ENCODE results near the gene NDUFA8.

The NDUFA8 gene

GRCh38 chr9:122112238-122112637, 47.3 kb downstream of the NDUFA8 start:
- peaks cover 11% of the 10 kb centered on the region for H3K4me1 Mint-ChIP-seq
- H3K27ac Mint-ChIP-seq: no peak overlapping the region
- peaks cover 36% of the 10 kb centered on the region for H3K27me3 Mint-ChIP-seq (ENCODE audit: low read depth)
- no peak overlapping the region for H3K4me3 Mint-ChIP-seq
- TF ChIP-seq, protein P1, sequence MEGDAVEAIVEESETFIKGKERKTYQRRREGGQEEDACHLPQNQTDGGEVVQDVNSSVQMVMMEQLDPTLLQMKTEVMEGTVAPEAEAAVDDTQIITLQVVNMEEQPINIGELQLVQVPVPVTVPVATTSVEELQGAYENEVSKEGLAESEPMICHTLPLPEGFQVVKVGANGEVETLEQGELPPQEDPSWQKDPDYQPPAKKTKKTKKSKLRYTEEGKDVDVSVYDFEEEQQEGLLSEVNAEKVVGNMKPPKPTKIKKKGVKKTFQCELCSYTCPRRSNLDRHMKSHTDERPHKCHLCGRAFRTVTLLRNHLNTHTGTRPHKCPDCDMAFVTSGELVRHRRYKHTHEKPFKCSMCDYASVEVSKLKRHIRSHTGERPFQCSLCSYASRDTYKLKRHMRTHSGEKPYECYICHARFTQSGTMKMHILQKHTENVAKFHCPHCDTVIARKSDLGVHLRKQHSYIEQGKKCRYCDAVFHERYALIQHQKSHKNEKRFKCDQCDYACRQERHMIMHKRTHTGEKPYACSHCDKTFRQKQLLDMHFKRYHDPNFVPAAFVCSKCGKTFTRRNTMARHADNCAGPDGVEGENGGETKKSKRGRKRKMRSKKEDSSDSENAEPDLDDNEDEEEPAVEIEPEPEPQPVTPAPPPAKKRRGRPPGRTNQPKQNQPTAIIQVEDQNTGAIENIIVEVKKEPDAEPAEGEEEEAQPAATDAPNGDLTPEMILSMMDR (IDR thresholded peaks at IDR 0.05; ENCODE audit: unreplicated experiment in 3 of 3): no peak
- H3K36me3 Mint-ChIP-seq (ENCODE audit: low read depth): no peaks in the 10 kb centered on the region
- H3K9me3 Mint-ChIP-seq: no peaks in the 10 kb centered on the region

DNA sequence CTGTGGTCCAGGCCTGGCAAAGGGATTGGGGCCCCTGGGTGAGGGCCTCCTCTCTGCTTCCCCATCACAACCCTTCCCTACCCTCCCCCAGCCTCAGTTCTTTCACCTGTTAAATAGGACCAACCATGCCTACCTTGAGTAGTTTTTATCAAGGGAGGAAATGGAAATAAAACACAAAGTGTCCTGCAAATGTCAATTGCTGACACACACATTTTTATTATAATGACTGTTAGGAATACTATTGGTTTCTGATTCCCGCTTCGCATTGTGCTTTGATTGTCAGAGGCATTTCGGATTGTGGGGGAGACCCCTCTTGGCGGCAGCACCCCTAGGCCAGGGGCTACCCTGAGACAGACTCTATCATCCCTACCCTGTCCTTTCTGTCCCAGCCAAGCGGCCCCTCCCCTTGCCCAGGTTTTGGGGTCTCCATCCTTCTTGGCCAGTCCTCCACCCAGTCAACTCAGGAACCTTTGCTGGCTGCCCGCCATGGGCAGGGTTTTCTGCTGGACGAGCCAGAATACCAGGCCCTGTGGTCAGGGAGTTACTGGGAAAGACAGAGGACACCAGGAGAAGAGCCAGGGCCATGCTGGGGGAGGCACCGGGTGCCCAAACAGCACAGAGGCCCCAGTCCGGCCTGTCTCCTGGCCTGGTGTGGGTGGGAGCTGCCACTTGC, 48.0 kb downstream of the NDUFA8 start:
- no peaks in the 10 kb centered on the region for H3K9me3 Mint-ChIP-seq
- peaks cover 11% of the 10 kb centered on the region for H3K4me1 Mint-ChIP-seq
- peaks cover 36% of the 10 kb centered on the region for H3K27me3 Mint-ChIP-seq (ENCODE audit: low read depth)
- TF ChIP-seq, protein P1 (IDR thresholded peaks at IDR 0.05; ENCODE audit: unreplicated experiment in 3 of 3): no peak
- H3K27ac Mint-ChIP-seq: no peak overlapping the region
- no peaks in the 10 kb centered on the region for H3K36me3 Mint-ChIP-seq (ENCODE audit: low read depth)
- no peak overlapping the region for H3K4me3 Mint-ChIP-seq

DNA sequence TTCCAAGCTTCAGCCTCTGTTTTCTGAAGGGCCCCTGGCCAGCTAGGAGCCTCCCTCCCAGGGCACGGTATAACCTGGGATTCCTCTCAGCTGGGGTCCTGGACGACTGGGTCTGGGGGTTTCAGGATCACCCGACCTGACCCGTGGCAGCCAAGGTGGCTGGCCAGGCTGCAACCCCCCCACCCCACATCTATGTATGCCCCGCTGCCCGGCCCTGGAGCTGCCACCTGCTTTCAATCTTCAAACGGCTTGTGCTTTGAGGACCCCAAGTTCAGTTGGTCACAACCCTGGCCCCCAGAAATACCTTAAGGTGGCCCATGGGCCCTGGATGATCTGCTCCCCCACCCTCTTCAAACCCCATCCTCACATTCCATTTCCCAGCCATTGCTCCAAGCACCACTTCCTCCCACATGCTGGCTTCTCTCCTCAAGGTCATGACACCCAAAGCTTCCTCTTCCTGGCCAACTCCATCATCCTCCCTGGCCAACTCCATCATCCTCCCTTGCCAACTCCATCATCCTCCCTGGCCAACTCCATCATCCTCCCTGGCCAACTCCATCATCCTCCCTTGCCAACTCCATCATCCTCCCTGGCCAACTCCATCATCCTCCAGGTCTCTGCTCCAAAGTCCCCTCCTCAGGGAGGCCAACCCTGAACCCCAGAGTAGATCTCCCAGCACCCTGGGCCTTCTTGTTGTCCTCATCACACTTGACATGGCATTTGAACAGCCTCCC, 49.3 kb downstream of the NDUFA8 start:
- peaks cover 31% of the 10 kb centered on the region for H3K27me3 Mint-ChIP-seq (ENCODE audit: low read depth)
- H3K36me3 Mint-ChIP-seq (ENCODE audit: low read depth): no peaks in the 10 kb centered on the region
- H3K4me3 Mint-ChIP-seq: no peak overlapping the region
- no peaks in the 10 kb centered on the region for H3K9me3 Mint-ChIP-seq
- H3K4me1 Mint-ChIP-seq: peaks cover 5% of the 10 kb centered on the region
- TF ChIP-seq, protein P1 (IDR thresholded peaks at IDR 0.05; ENCODE audit: unreplicated experiment in 3 of 3): no peak
- H3K27ac Mint-ChIP-seq: no peak overlapping the region

- Mint-ChIP-seq H3K27me3 (ENCODE audit: low read depth) (peaks cover 26% of the 10 kb centered on the region), H3K36me3 (ENCODE audit: low read depth) (no peaks in the 10 kb centered on the region), H3K4me1 (peaks cover 5% of the 10 kb centered on the region), H3K9me3 (peaks cover 2% of the 10 kb centered on the region), H3K4me3 (no peak overlapping the region), H3K27ac (no peak overlapping the region)
- TF ChIP-seq, protein P1 (IDR thresholded peaks at IDR 0.05; ENCODE audit: unreplicated experiment in 3 of 3): no peak
Measured at GRCh38 chr9:122109035-122109813, 50.4 kb downstream of the NDUFA8 start.

- Mint-ChIP-seq H3K27me3 (ENCODE audit: low read depth) (peaks cover 16% of the 10 kb centered on the region), H3K4me3 (no peak overlapping the region), H3K9me3 (peaks cover 8% of the 10 kb centered on the region), H3K36me3 (ENCODE audit: low read depth) (no peaks in the 10 kb centered on the region), H3K27ac (no peak overlapping the region), H3K4me1 (no peaks in the 10 kb centered on the region)
- TF ChIP-seq, protein P1 (IDR thresholded peaks at IDR 0.05; ENCODE audit: unreplicated experiment in 3 of 3): no peak
Measured at GRCh38 chr9:122107291-122107805, 52.2 kb downstream of the NDUFA8 start.

Measured in nephron (organoid).